Raji (cell line): ENCODE measurements around the gene SLCO2A1.

Experiments used
- POLR2A ChIP-seq: IDR thresholded peaks from 2 replicates; pipeline ENCODE4 v1.6.1; 2011; ENCODE audit warnings: low read depth, low read length, control low read depth; ENCODE audit not compliant: insufficient read depth

SLCO2A1 gene

GRCh38 chr3:134001251-134001650 is 28.5 kb downstream of the SLCO2A1 start:
- no peak for TF ChIP-seq POLR2A

GRCh38 chr3:133999891-134000685 is 29.6 kb downstream of the SLCO2A1 start:
- no peak for TF ChIP-seq POLR2A

GRCh38 chr3:133998691-133999241 is 31.0 kb downstream of the SLCO2A1 start:
- TF ChIP-seq POLR2A = no peak

GRCh38 chr3:133997871-133998635 is 31.7 kb downstream of the SLCO2A1 start:
- TF ChIP-seq POLR2A = no peak

- TF ChIP-seq POLR2A = no peak
Measured at GRCh38 chr3:133996996-133997395, 32.7 kb downstream of the SLCO2A1 start.

GRCh38 chr3:133996251-133996661 is 33.5 kb downstream of the SLCO2A1 start:
- no peak for TF ChIP-seq POLR2A

- TF ChIP-seq POLR2A = no peak
Measured at GRCh38 chr3:133995264-133995663, 34.5 kb downstream of the SLCO2A1 start.

GRCh38 chr3:133994166-133994890 is 35.4 kb downstream of the SLCO2A1 start:
- no peak for TF ChIP-seq POLR2A

- no peak for TF ChIP-seq POLR2A
Measured at GRCh38 chr3:133992951-133993620, 36.6 kb downstream of the SLCO2A1 start.

GRCh38 chr3:133992381-133992780 is 37.3 kb downstream of the SLCO2A1 start:
- no peak for TF ChIP-seq POLR2A

GRCh38 chr3:133991637-133992036 is 38.1 kb downstream of the SLCO2A1 start:
- no peak for TF ChIP-seq POLR2A

GRCh38 chr3:133991209-133991608 is 38.5 kb downstream of the SLCO2A1 start:
- no peak for TF ChIP-seq POLR2A

GRCh38 chr3:133989936-133990702 is 39.6 kb downstream of the SLCO2A1 start:
- TF ChIP-seq POLR2A = no peak

- no peak for TF ChIP-seq POLR2A
Measured at GRCh38 chr3:133988631-133989161, 41.0 kb downstream of the SLCO2A1 start.
